A673 (cell line): ENCODE data around the gene GALP. TPM values are rescaled to one million over a fixed set of nuclear protein-coding genes. Genes with fewer than 3 reads are reported as not detected.
"Not testable (repeated sequence)": the region's sequence is repeated elsewhere in the genome, so short reads cannot be mapped to it uniquely, and the experiment has no call there.

Experiments used
- BruUV-seq: library from RNA; stranded (reverse); fragments of 400-500 nt; replicated peaks from 2 replicates; lab custom pipeline; 2021; lab: Mats Ljungman, UMichigan
- CTCF ChIA-PET: fragments of 300-600 bp; sonication (Branson Sonifier 250); formaldehyde crosslinking; loops from one replicate; lab custom pipeline; 2022; ENCODE audit warnings: antibody characterized with exemption; lab: Charles Lee
- POLR2A ChIA-PET: fragments of 300-600 bp; sonication (Branson Sonifier 250); formaldehyde crosslinking; loops from one replicate; lab custom pipeline; 2022; ENCODE audit warnings: antibody characterized with exemption; ENCODE audit not compliant: low non-redundant PET; lab: Charles Lee
- DNase-seq: peaks from one replicate; pipeline ENCODE4 v3.0.0-alpha.2; 2015; ENCODE audit warnings: low spot score
- H3K27ac ChIP-seq: fragments of 200-600 bp; sonication (generic); 2 replicates; pipeline ENCODE4 v1.5.1; 2016; ENCODE audit warnings: mixed run types, low read depth, mild to moderate bottlenecking, mixed read lengths, antibody characterized with exemption, low read length; ENCODE audit not compliant: poor library complexity, severe bottlenecking
- H3K27me3 ChIP-seq: fragments of 200-600 bp; sonication (generic); replicated peaks from 2 replicates; pipeline ENCODE4 v1.6.1; 2017; ENCODE audit warnings: mixed run types, low read depth, mild to moderate bottlenecking, mixed read lengths, antibody characterized with exemption, low read length; ENCODE audit not compliant: insufficient read depth, poor library complexity
- H3K36me3 ChIP-seq: fragments of 200-600 bp; sonication (generic); 2 replicates; pipeline ENCODE4 v1.6.1; 2016; ENCODE audit warnings: mixed run types, mild to moderate bottlenecking, mixed read lengths, antibody characterized with exemption, low read length; ENCODE audit not compliant: insufficient read depth, poor library complexity, severe bottlenecking
- H3K4me1 ChIP-seq: fragments of 200-600 bp; sonication (generic); 2 replicates; pipeline ENCODE4 v1.6.1; 2017; ENCODE audit warnings: mixed run types, mild to moderate bottlenecking, mixed read lengths, antibody characterized with exemption, low read length; ENCODE audit not compliant: insufficient read depth, poor library complexity, severe bottlenecking
- H3K4me3 ChIP-seq: fragments of 200-600 bp; sonication (generic); 2 replicates; pipeline ENCODE4 v1.5.1; 2016; ENCODE audit warnings: low read depth, mixed run types, mild to moderate bottlenecking, mixed read lengths, low read length; ENCODE audit not compliant: poor library complexity, severe bottlenecking
- H3K9me3 ChIP-seq: fragments of 200-600 bp; sonication (generic); 2 replicates; pipeline ENCODE4 v1.6.1; 2016; ENCODE audit warnings: mixed run types, low read depth, mild to moderate bottlenecking, mixed read lengths, antibody characterized with exemption, low read length; ENCODE audit not compliant: poor library complexity, severe bottlenecking
- CTCF ChIP-seq: fragments of 300-800, 200-600 bp; sonication (generic); conservative IDR thresholded peaks from 2 replicates; pipeline ENCODE4 v1.5.1; 2017; ENCODE audit warnings: low read depth, mild to moderate bottlenecking, antibody characterized with exemption, low read length, moderate library complexity, mixed read lengths
- EZH2 ChIP-seq: fragments of 200-600 bp; sonication (generic); IDR thresholded peaks from 2 replicates; pipeline ENCODE4 v1.6.1; 2017; ENCODE audit warnings: borderline replicate concordance, low read depth, mild to moderate bottlenecking, mixed read lengths, antibody characterized with exemption, low read length; ENCODE audit not compliant: poor library complexity, severe bottlenecking
- intact Hi-C: fragments of 100-400 bp; cut with micrococcal nuclease; formaldehyde crosslinking; loops from one replicate; pipeline ENCODE4 v1.10.0; 2022; ENCODE audit not compliant: unreplicated experiment
- total RNA-seq: library from RNA; stranded (reverse); gene quantifications from 2 replicates; pipeline ENCODE4 v1.2.3, GENCODE V29; 2021

GALP gene
- total RNA-seq, 1 experiment from 2014 or later: not detected

GRCh38 chr19:56167064-56167578, 8.7 kb upstream of the GALP start:
- CTCF ChIA-PET: interaction anchor here (0.6 kb wide), 1 partner anchor 85 kb away, joined by 3 read pairs; no protein-coding TSS in a partner anchor
- BruUV-seq: no TSS peak
- H3K27me3 ChIP-seq: no peaks in the 10 kb centered on the region

DNA sequence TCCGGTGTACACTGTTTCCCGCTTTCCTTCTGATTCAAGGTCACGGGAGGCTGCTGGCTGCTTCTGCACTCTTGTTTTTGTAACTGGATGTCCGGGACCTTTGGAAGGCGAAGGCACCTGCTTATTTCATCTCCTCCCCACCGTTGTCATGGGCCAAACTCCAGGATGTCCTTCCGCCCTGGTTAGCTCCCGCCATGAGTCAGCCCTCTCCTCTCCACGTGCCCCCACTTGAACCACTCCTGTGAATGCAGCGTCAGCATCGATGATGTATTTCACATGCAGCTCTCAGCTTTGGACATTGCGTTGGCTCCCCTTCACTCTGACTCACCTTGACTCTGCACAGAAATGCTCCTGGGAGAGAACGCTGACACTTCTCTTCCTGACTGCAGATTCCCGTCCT, 5.5 kb upstream of the GALP start:
- H3K36me3 ChIP-seq: no peaks in the 10 kb centered on the region
- H3K4me3 ChIP-seq: no peak overlapping the region
- no peak for TF ChIP-seq EZH2
- H3K4me1 ChIP-seq: no peaks in the 10 kb centered on the region
- DNase-seq: no peak
- intact Hi-C loops: no loop called here
- BruUV-seq: no TSS peak
- no peak overlapping the region for H3K27ac ChIP-seq
- ChIA-PET CTCF (interaction anchor here (0.7 kb wide), 2 partner anchors 65 to 658 kb away, joined by 3 to 4 read pairs; no protein-coding TSS in a partner anchor), POLR2A (no interaction called here)
- peaks cover 14% of the 10 kb centered on the region for H3K27me3 ChIP-seq
- no peaks in the 10 kb centered on the region for H3K9me3 ChIP-seq

More at GRCh38 chr19:56167064-56167578, 8.7 kb upstream of the GALP start:
- intact Hi-C loops: no loop called here
- Histone ChIP-seq H3K36me3 (no peaks in the 10 kb centered on the region), H3K4me3 (no peak overlapping the region), H3K4me1 (no peaks in the 10 kb centered on the region), H3K9me3 (no peaks in the 10 kb centered on the region), H3K27ac (no peak overlapping the region)
- POLR2A ChIA-PET: no interaction called here
- DNase-seq: peak; percentile 36
- no peak for TF ChIP-seq EZH2
- no peak for TF ChIP-seq CTCF

GRCh38 chr19:56174086-56174485, 1.7 kb upstream of the GALP start:
- DNase-seq: no peak
- Histone ChIP-seq H3K27me3 (peaks cover 14% of the 10 kb centered on the region), H3K27ac (no peak overlapping the region), H3K9me3 (no peaks in the 10 kb centered on the region), H3K4me1 (no peaks in the 10 kb centered on the region), H3K4me3 (no peak overlapping the region), H3K36me3 (no peaks in the 10 kb centered on the region)
- ChIA-PET CTCF (no interaction called here), POLR2A (no interaction called here)
- no TSS peak for BruUV-seq
- intact Hi-C loops: no loop called here
- no peak for TF ChIP-seq EZH2
- no peak for TF ChIP-seq CTCF

DNA sequence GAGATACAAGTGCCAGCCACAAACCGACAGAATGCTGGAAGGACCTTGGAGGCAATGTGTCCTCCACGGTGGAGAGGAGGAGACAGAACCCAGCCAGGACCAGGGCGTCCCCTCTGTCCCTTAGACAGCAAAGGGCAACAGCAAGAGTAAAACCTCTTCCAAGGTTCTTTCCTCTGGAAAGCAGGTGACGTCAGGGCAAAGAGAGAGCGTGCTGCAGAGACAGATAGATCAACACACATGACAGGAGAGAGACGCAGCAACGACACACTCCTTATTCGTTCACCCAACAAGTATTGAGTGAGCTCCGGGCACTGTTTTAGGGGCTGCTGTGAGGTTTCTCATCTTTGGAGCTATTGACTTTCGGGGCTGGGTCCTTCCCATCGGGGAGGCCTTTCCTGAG, 1.3 kb upstream of the GALP start:
- CTCF ChIA-PET: interaction anchor here (1.4 kb wide), 1 partner anchor 94 kb away, joined by 3 read pairs; no protein-coding TSS in a partner anchor
- H3K27me3 ChIP-seq: peaks cover 14% of the 10 kb centered on the region
- TF ChIP-seq EZH2 (no peak), CTCF (no peak)
- no peaks in the 10 kb centered on the region for H3K9me3 ChIP-seq
- no peak overlapping the region for H3K4me3 ChIP-seq
- no peaks in the 10 kb centered on the region for H3K4me1 ChIP-seq
- BruUV-seq: no TSS peak
- intact Hi-C loops: no loop called here
- no peak overlapping the region for H3K27ac ChIP-seq
- DNase-seq: no peak
- POLR2A ChIA-PET: no interaction called here
- H3K36me3 ChIP-seq: no peaks in the 10 kb centered on the region

DNA sequence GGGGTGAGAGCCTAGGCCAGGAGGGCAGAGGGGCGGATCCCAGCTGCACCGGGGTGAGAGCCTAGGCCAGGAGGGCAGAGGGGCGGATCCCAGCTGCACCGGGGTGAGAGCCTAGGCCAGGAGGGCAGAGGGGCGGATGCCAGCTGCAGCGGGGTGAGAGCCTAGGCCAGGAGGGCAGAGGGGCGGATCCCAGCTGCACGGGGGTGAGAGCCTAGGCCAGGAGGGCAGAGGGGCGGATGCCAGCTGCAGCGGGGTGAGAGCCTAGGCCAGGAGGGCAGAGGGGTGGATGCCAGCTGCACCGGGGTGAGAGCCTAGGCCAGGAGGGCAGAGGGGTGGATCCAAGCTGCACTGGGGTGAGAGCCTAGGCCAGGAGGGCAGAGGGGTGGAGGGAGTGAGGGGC, 502 bp downstream of the GALP start:
- not testable (repeated sequence) for DNase-seq

More for the DNA sequence above, 502 bp downstream of the GALP start:
- H3K36me3 ChIP-seq, intact Hi-C loops, POLR2A ChIA-PET, H3K4me3 ChIP-seq, BruUV-seq, H3K27ac ChIP-seq, H3K4me1 ChIP-seq, H3K9me3 ChIP-seq: not testable (repeated sequence)
- CTCF ChIA-PET: interaction anchor here (0.6 to 0.7 kb wide), 2 partner anchors 77 to 97 kb away, joined by 3 to 4 read pairs; no protein-coding TSS in a partner anchor
- peaks cover 14% of the 10 kb centered on the region for H3K27me3 ChIP-seq
